BLaER1 treated with 17β-estradiol and CSF1 and Interleukin-3, amounts not matched to agents 10 nM and 100 nM (cell line): ENCODE data around the gene PAN3.
"Not testable (repeated sequence)": the region's sequence is repeated elsewhere in the genome, so short reads cannot be mapped to it uniquely, and the experiment has no call there.

Experiments
- H3K27ac ChIP-seq, 11 experiments: shearing (Covaris generic); formaldehyde crosslinking; 2 replicates each; pipeline ENCODE4 v1.8.1; 2022
- H3K27me3 ChIP-seq, 11 experiments: shearing (Covaris generic); formaldehyde crosslinking; 2 replicates each; pipeline ENCODE4 v1.8.1; 2022
- H3K36me3 ChIP-seq, 11 experiments: shearing (Covaris generic); formaldehyde crosslinking; 2 replicates each; pipeline ENCODE4 v1.8.1; 2022
- H3K4me1 ChIP-seq, 10 experiments: shearing (Covaris generic); formaldehyde crosslinking; 2 replicates each; pipeline ENCODE4 v1.8.1; 2022
- H3K4me2 ChIP-seq, 11 experiments: shearing (Covaris generic); formaldehyde crosslinking; 2 replicates each; pipeline ENCODE4 v1.8.1; 2022
- H3K4me3 ChIP-seq, 10 experiments: shearing (Covaris generic); formaldehyde crosslinking; 2 replicates each; pipeline ENCODE4 v1.8.1; 2022
- H3K9ac ChIP-seq, 11 experiments: shearing (Covaris generic); formaldehyde crosslinking; 2 replicates each; pipeline ENCODE4 v1.8.1; 2022
- H3K9me3 ChIP-seq, 11 experiments: shearing (Covaris generic); formaldehyde crosslinking; replicated peaks in 1 of 11; 2 replicates each; pipeline ENCODE4 v1.8.1; 2022
- H4K20me1 ChIP-seq, 11 experiments: shearing (Covaris generic); formaldehyde crosslinking; 2 replicates each; pipeline ENCODE4 v1.8.1; 2022
- Cebpa-rat ChIP-seq, 11 experiments: shearing (Covaris generic); IDR thresholded peaks; 2 replicates each; pipeline ENCODE4 v1.8.1; 2022

PAN3 gene

DNA sequence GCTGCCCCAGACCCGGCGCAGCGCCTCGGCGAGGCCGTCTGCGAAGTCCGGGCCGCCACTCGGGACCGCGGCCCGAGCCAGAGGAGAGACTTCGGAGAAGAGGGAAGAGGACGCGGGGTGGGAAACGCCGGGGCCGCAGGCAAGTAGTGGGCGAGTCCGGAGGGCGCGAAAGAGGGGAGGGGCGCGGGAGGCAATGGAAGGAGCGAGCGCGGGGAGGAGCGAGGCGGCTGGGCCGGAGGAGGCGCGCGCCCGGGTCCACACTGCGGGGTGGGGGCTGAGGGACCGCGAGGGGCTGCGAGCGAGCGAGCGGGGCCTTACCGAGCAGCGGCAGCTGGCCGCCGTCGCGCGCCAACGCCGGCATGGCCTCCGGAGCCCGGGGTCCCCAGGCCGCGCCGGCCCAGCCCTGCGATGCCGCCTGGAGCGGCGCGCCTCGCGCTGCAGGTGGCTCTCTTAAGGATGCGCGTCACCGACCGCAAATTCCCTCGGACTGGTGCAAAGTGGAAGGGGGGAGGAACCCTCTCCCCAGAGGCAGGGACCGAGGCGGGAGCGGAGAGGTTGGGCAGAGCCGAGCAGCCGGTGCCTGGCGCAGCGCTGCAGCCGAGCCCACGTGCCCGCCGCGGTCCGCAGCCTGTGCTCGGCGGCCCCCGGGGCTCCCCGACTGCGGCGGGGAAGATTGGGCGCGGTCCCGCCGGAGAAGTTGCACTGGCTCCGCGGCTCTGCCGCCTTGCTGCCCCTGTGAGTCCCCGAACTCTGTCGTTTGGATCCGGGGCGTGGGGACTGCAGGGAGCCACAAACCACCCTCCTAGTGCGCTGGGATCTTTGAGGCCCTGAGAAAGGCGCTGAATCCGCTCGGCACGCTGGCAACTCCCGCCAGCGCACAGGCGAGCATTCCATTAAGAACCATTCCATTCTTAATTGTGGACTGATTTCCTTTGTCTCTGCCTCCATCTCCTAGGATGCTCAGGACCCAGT lies 37.9 kb upstream of the PAN3 start, which contains the start of gene FLT3:
FLT3 (minus strand) TSS at position 427 of the 972 bp plus-strand sequence; CDS start at position 361, 66 bp downstream.
- H4K20me1 ChIP-seq = peaks cover 0 to 8% (median 0%) of the 10 kb centered on the region in 11 experiments; a peak in 1 of 22 replicates
- peaks cover 4 to 24% (median 19%) of the 10 kb centered on the region in 10 experiments for H3K4me1 ChIP-seq
- no peaks in the 10 kb centered on the region for H3K36me3 ChIP-seq
- TF ChIP-seq Cebpa-rat (IDR thresholded peaks at IDR 0.05) = no peak
- H3K4me3 ChIP-seq = peak within 1 kb of the TSS; percentile 54 to 72 (median 66)
- H3K4me2 ChIP-seq = peak within 1 kb of the TSS; percentile 92 to 99 (median 97)
- peaks cover 46 to 56% (median 49%) of the 10 kb centered on the region in 11 experiments for H3K27me3 ChIP-seq
- peaks cover 8 to 16% (median 12%) of the 10 kb centered on the region in 11 experiments; a peak in 16 of 22 replicates for H3K9me3 ChIP-seq
- peak within 1 kb of the TSS in 7 of 11 experiments; percentile 18 to 57 (median 44); a peak in 12 of 22 replicates for H3K27ac ChIP-seq
- peak within 1 kb of the TSS; percentile 11 to 75 (median 63); a peak in 20 of 22 replicates for H3K9ac ChIP-seq

DNA sequence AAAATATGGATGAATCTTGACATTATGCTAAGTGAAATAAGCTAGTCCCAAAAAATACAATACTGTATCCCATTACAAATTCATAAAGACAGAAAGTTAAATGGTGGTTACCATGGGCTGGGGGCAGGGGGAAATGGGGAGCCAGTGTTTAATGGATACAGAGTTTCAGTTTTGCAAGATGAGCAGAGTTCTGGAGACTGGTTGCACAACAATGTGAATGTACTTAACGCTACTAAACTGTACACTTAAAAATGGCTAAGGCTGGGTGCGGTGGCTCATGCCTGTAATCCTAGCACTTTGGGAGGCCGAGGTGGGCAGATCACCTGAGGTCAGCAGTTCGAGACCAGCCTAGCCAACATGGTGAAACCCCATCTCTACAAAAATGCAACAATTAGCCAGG lies 36.5 kb upstream of the PAN3 start:
- not testable (repeated sequence) for H3K9ac ChIP-seq, H3K27ac ChIP-seq, H3K4me3 ChIP-seq, H4K20me1 ChIP-seq, H3K36me3 ChIP-seq, H3K4me2 ChIP-seq
- Histone ChIP-seq H3K27me3 (peaks cover 46 to 54% (median 49%) of the 10 kb centered on the region in 11 experiments), H3K4me1 (peaks cover 0 to 22% (median 18%) of the 10 kb centered on the region in 10 experiments; a peak in 17 of 20 replicates), H3K9me3 (peaks cover 8 to 16% (median 12%) of the 10 kb centered on the region in 11 experiments; a peak in 16 of 22 replicates)

DNA sequence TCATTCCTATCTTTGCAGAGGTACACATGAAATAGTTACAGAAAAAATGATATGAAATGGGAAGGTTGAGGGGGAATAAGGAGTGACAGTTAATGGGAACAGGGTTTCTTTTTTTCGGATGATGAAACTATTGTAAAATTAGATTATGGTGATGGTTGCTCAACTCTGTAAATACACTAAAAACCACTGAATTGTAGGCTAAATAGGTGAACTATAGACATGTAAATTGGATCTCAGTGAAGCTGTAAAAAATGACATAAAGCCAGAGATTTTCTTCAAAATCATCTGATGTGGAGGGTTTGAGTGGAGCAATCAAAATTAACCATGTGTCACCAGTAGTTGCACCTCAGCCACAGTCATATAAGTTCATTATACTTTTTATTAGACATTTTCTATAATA lies 31.4 kb upstream of the PAN3 start:
- no peak overlapping the region for H3K27ac ChIP-seq
- no peak overlapping the region for H3K4me3 ChIP-seq
- H4K20me1 ChIP-seq = no peaks in the 10 kb centered on the region
- H3K27me3 ChIP-seq = peaks cover under 1 to 7% (median 2%) of the 10 kb centered on the region in 11 experiments; a peak in 12 of 22 replicates
- no peak overlapping the region for H3K9ac ChIP-seq
- 0 out of 20 replicates have a peak, but pooled peaks cover 0 to under 1% (median 0%) of the 10 kb centered on the region in 10 experiments for H3K4me1 ChIP-seq
- H3K36me3 ChIP-seq = no peaks in the 10 kb centered on the region
- no peaks in the 10 kb centered on the region for H3K9me3 ChIP-seq
- no peak overlapping the region for H3K4me2 ChIP-seq
- no peak for TF ChIP-seq Cebpa-rat (IDR thresholded peaks at IDR 0.05)

DNA sequence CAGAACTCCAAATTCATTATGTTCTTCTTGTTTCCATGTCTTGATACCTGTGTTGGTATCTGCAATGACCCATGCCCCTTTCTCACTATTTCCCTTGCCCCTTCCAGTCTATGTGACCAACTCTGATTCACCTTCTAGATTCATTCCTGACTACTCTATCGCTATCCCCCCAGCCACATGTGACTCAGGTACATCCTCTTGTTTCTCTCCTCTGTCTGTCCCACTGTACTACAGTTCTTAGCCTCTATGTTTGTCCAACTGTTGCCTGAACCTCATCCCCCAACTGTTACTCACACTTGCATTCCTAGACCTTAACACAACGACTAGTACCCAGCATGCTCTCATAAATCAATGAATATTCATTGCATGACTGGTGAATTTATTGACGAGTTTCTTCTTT lies 27.9 kb upstream of the PAN3 start:
- Histone ChIP-seq H3K27ac (no peak overlapping the region), H3K27me3 (no peaks in the 10 kb centered on the region), H3K4me2 (no peak overlapping the region), H4K20me1 (no peaks in the 10 kb centered on the region), H3K9ac (no peak overlapping the region), H3K4me3 (no peak overlapping the region), H3K36me3 (no peaks in the 10 kb centered on the region), H3K4me1 (no peaks in the 10 kb centered on the region), H3K9me3 (no peaks in the 10 kb centered on the region)
- TF ChIP-seq Cebpa-rat (IDR thresholded peaks at IDR 0.05) = no peak

DNA sequence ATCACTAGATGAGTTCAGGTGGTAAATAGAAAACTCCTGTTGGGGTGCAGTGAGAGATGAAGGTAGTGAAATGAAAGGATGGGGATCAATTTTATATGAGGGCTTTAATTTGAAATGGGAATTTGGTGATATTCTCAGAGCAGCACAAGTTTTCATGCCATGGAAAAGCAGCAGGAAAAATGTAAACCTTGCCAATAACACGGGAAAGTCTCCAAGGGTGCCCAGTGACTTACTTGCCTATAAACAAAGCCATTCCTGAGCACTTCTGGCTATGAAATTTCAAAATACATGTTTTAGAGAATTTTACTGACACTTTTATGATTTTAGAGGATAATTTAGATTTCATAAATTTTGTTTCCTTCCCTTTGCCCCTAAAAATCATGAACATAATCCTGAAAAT lies 21.6 kb upstream of the PAN3 start:
- Histone ChIP-seq H3K36me3 (no peaks in the 10 kb centered on the region), H3K9ac (no peak overlapping the region), H3K9me3 (0 out of 22 replicates have a peak, but pooled peaks cover 0 to 3% (median 0%) of the 10 kb centered on the region in 11 experiments), H4K20me1 (no peaks in the 10 kb centered on the region), H3K27me3 (no peaks in the 10 kb centered on the region), H3K4me2 (no peak overlapping the region), H3K4me1 (peaks cover 0 to 4% (median 0%) of the 10 kb centered on the region in 10 experiments; a peak in 1 of 20 replicates), H3K27ac (no peak overlapping the region), H3K4me3 (no peak overlapping the region)
- TF ChIP-seq Cebpa-rat (IDR thresholded peaks at IDR 0.05) = no peak

DNA sequence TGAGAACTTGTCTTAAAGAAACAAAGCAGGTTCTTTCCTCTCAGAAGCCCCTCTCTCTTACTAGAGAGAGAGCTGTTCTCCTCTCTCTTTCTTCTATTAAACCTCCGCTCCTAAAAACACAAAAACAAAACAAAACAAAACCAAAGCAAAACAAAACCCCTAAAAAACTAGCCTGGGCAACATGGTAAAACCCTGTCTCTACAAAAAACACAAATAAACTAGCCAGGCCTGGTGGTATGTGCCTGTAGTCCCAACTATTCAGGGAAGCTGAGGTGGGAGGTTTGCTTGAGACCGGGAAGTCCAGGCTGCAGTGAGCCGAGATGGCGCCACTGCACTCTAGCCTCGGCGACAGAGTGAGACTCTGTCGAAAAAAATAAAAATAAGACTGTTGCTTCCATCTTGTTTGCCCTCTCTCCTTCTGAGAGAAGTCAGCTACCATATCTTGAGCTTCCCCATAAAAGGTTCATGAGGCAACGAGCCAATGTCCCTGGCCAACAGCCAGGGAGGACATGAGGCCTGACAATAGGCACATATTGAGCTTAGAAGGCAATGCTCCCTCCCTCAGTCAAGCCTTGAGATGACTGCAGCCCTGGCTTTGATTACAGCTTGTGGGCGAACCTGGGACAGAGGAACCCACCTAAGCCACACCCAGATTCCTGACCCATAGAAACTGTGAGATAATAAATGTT lies 20.5 kb upstream of the PAN3 start:
- Histone ChIP-seq H3K9ac (no peak overlapping the region), H3K4me3 (no peak overlapping the region), H3K27me3 (no peaks in the 10 kb centered on the region), H3K4me2 (no peak overlapping the region), H3K27ac (no peak overlapping the region), H3K36me3 (no peaks in the 10 kb centered on the region), H3K4me1 (peaks cover 0 to 12% (median 7%) of the 10 kb centered on the region in 10 experiments; a peak in 8 of 20 replicates), H3K9me3 (0 out of 22 replicates have a peak, but pooled peaks cover 0 to 3% (median 0%) of the 10 kb centered on the region in 11 experiments), H4K20me1 (no peaks in the 10 kb centered on the region)
- no peak for TF ChIP-seq Cebpa-rat (IDR thresholded peaks at IDR 0.05)

DNA sequence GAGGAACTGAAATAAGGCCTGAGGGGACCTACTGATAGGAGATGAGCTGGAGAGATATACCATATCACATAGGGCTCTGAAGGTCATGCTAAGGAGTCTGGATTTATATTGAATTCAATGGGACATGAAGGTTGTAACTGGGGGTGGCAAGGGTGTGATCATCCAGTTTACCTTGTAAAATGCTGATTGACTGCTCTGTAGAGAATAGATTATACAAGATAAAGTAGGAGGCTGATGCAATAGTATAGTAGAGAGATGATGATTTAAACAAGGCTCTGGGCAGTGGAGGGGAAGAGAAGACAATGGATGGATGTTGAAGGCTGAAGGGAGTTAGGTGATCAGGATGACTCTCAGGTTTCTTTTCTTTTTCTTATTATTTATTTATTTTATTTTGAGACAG lies 18.0 kb upstream of the PAN3 start:
- Histone ChIP-seq H3K4me3 (no peak overlapping the region), H3K36me3 (no peaks in the 10 kb centered on the region), H4K20me1 (no peaks in the 10 kb centered on the region), H3K27ac (no peak overlapping the region), H3K27me3 (no peaks in the 10 kb centered on the region), H3K9ac (no peak overlapping the region), H3K4me1 (peaks cover 0 to 12% (median 7%) of the 10 kb centered on the region in 10 experiments; a peak in 8 of 20 replicates), H3K9me3 (0 out of 22 replicates have a peak, but pooled peaks cover 0 to 3% (median 0%) of the 10 kb centered on the region in 11 experiments), H3K4me2 (0 out of 22 replicates have a peak overlapping the region, but pooled peaks of 1 of the 11 experiments have one; percentile 1)
- no peak for TF ChIP-seq Cebpa-rat (IDR thresholded peaks at IDR 0.05)

DNA sequence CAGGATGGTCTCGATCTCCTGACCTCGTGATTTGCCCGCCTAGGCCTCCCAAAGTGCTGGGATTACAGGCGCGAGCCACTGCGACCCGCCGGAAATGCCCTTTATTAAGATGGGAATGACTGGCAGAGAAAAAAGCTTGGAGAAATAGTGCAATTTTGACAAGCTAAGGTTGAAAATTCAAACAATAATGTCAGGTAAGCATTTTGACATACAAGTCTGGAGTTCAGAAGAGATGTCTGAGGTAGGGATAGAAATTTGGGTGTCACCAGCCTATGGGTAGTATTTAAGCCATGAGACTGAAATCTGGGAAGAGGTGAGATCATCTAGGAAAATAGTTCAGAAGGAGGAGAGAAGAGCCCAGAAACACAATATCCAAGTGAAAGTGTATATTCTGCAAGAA lies 17.1 kb upstream of the PAN3 start:
- H3K4me1 ChIP-seq = peaks cover 0 to 15% (median 8%) of the 10 kb centered on the region in 10 experiments; a peak in 11 of 20 replicates
- TF ChIP-seq Cebpa-rat (IDR thresholded peaks at IDR 0.05) = no peak

More for the DNA sequence above, 17.1 kb upstream of the PAN3 start:
- Histone ChIP-seq H4K20me1 (no peaks in the 10 kb centered on the region), H3K4me3 (no peak overlapping the region), H3K27me3 (no peaks in the 10 kb centered on the region), H3K9ac (no peak overlapping the region), H3K4me2 (no peak overlapping the region), H3K27ac (no peak overlapping the region), H3K36me3 (no peaks in the 10 kb centered on the region), H3K9me3 (0 out of 22 replicates have a peak, but pooled peaks cover 0 to 3% (median 0%) of the 10 kb centered on the region in 11 experiments)
